ENCODE results near the gene COBLL1.

COBLL1 gene

DNA sequence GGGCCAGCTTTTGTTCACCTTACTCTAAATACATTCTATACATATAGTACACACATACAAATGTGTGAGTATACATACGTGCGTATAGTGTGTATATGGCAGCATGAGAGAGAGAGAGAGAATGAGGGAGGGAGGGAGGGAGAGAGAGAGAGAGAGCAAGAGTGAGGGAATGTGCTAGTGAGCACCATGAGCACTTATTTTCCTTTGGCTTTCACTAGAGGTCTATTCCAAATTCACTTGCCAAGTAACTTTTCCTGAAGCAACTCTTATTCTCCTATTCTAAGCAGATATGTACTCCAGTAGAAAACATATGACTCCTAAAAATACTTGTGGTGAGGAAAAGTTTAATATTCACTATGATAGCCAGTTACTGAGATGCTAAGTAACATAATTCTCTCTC, 85.7 kb downstream of the COBLL1 start:
- DNase-seq, result no peak

DNA sequence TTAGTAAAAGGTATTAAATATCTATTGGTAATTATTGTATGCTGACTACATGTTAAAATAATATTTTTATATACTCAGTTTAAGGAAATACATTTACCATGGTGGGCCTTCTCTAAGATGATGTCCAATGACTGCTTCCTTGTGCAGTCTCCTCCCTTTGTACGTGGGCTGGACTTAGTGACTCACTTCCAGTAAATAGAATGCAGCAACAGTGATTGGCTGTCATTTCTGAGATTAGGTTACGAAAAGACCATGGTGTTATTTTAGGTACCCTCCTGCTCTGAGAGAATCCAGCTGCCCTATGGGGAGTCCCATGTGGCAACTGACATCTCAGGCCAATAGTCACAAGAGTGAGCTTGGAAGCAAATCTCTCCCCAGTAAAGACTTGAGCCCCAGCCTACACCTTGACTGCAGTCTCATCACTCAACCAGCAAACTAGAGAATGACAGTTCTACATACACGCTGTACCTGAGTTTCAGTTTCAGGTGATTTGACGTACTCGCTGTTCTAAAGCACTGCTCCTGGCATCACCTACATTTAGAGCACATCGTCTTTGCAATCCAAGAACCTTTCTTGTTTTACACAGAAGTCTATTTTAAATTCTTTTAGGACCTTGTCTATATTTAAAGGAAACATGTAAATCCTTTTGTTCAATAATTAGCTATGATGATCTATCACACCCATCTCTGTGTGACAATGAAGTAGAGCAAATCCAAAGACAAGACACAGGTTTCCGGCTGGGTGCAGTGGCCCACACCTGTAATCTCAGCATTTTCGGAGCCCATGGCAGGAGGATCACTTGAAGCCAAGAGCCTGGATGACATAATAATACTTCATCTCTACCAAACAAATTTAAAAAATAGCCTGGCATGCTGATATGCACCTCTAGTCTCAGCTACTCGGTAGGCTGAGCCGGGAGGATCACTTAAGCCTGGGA, 87.2 kb downstream of the COBLL1 start:
- DNase-seq, result no peak

DNA sequence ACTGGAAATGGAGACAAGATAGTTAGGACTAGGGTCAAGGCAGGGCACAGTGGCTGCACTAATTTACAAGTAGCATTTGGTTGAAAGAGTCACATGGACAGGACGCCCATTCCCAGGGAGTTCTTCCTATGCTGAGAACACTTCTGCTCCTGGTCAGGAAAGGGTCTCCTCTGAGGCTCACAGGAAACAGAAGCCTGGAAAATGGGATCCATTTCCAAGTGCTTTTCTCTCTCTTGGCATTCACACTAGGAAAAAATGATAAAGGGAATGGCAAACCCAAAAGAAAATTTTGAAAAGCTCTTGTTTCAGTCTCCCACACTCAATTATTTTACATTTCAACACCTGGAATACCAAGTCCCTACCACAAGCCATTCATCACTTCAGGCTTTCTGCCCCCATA, 88.7 kb downstream of the COBLL1 start:
- no peak for DNase-seq

- DNase-seq, result no peak
Measured at GRCh38 chr2:164747783-164748433, 93.7 kb downstream of the COBLL1 start.

DNA sequence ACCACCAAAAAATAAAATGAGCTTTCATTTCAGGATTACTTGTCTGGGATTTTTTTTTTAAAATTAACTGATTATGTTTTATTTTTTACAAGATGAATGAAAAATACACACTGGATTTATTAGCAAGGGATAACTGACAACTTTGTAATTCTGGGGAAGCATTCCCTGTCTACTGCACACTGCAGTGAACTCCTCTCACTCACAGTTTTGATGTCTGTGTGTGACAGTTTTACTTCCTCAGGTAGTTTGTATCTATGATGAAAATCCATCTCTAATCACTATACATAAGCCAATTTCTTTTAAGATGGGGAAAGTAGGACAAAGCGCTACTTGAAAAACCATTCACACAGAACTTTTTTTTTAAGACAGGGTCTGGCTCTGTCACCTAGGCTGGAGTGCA, 94.5 kb downstream of the COBLL1 start:
- DNase-seq, result no peak

GRCh38 chr2:164746713-164747112, 94.9 kb downstream of the COBLL1 start:
- DNase-seq, result no peak

DNA sequence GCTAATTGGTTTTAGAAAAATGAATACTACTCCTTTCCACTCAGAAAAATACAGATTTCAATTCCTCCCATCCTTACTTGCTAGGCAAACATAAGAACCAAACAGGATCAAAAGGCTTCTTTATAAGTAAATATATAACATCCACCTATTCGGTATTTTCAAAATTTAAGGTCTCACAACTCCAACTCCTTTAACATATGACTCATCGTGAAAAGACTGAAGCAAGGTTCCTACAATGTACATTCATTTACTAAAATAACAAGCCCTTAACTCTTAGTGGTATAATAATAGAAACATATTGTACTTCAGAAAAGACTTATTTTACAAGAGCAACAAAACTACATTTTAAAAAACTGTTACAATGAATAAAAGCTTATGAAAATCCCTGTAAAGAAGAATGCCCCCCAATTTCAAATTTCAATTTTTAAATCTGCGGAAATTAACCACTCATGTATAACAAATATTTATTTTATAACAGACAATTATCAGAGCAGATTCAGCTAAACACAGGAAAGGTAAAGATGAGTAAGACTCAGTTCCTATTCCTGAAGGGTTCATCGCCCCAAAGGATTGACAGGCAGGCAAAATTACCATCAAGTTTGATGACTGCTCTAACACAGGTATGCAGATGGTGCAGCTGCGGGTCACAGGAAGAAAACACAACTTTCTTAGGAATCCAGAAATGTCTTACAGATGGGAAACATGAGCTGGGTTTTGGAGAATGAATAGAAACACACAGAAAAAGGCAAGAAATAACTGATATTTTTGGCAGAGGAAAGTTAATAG, 96.4 kb downstream of the COBLL1 start:
- DNase-seq, result no peak

DNA sequence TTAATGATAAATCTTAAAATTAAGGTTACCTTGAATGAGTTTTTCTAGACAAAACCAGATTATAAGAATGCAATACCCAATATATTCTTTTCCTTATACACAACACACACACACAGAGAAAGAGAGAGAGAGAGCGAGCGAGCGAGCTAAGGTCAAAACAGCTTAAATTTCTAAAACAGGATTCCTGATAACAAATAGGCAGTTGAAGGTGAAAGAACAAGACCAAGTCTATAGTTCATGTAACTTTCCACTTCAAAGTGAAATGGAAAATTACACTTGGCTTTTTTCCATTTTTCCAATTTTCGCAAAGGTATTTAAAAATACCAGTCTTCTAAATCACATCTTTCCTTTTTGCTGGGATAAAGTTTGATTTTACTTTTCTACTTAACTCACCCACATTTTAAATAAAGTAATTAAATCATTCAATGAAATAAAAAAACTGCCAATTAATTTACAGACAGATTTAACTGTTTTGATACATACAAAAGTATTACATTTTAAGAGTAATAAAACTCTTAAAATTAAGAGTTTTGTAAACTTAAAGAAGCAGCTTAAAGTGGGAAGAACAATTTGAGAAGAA, 98.8 kb downstream of the COBLL1 start:
- no peak for DNase-seq

DNA sequence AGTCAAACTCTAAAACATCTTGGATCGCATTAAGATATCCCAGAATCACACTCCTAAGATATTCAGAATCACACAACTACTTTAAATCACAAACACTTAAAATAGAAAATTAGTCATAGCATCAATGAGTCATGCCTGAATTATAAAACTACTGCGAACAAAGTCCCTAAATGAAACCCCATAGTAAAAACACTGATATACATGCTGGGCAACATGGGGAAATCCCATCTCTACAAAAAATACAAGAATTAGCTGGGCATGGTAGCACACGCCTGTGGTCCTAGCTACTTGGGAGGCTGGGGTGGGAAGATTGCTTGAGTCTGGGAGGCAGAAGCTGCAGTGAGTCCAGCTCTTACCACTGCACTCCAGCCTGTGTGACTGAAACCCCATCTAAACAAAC, 101.7 kb downstream of the COBLL1 start:
- no peak for DNase-seq

DNA sequence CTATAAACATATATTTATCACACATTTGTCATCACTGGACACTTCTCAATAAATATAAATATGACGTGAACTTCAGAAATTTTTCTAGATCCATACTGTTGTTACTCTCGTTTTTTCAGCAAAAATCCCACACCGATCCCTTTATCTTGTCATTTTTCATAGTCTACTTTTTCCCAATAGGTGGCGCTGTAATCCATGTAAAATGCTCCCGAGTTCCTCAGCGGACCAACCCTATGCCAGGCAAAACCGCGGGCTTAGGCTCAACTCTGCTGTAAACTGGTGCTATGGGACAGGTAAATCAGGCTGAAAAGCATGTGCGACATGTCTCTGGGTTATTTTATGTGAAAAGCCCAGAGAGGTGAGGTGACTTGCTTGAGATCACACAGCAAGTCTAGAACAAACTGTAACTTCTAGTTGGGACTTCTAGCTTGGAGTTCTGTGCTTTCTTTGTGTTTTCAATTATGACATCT, 104.0 kb downstream of the COBLL1 start:
- DNase-seq, result no peak

GRCh38 chr2:164735309-164735919, 106.2 kb downstream of the COBLL1 start:
- DNase-seq, result no peak

- no peak for DNase-seq
Measured at GRCh38 chr2:164734196-164734595, 107.4 kb downstream of the COBLL1 start.

DNA sequence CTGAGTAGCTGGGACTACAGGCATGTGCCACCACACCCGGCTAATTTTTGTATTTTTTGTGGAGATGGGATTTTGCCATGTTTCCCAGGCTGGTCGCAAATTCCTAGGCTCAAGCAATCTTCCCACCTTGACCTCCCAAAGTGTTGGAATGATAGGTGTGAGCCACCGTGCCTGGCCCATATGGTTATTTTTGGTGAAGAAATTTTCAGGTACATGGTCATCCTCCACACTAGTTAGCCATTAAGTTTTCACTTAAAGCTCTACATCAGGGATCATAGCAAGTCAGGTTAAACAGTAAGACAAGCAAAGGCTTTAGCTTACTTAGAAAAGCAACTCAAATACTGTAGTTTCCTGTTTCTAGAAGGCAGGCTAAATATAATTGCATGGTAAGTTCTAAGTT, 116.1 kb downstream of the COBLL1 start:
- DNase-seq, result no peak

DNA sequence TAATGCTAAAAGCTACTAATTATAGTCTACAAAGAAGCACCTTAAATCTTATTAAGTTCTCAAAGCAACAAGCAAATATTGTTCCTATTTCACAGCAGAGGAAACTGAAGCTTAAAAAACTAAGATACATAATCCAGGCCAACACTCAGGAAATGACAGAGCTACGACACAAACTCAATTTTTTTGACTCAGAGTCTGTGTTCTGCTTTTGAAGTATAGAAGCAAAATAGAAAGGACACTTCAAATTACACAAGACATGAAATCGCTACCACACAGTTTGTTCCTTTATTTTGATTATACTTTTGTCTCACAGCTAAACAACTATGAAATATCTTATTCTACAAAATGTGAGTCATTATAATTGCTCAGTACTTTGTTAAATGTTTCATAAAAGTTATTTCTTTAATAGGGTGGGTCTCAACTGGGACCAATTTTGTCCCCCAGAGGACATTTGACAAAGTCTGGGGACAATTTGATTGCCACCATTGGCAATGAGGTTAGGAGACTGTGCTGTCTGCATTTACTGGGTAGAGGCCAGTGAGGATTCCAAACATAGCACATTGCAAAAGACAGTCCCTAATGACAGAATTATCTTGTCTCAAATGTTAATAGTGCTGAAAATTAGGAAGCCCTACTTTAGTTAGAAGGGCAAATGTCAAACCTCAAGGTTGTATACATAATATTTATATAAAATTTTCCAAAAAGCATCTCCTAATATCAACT, 118.8 kb downstream of the COBLL1 start:
- no peak for DNase-seq

- DNase-seq, result no peak
Measured at GRCh38 chr2:164721430-164721829, 120.2 kb downstream of the COBLL1 start.

DNA sequence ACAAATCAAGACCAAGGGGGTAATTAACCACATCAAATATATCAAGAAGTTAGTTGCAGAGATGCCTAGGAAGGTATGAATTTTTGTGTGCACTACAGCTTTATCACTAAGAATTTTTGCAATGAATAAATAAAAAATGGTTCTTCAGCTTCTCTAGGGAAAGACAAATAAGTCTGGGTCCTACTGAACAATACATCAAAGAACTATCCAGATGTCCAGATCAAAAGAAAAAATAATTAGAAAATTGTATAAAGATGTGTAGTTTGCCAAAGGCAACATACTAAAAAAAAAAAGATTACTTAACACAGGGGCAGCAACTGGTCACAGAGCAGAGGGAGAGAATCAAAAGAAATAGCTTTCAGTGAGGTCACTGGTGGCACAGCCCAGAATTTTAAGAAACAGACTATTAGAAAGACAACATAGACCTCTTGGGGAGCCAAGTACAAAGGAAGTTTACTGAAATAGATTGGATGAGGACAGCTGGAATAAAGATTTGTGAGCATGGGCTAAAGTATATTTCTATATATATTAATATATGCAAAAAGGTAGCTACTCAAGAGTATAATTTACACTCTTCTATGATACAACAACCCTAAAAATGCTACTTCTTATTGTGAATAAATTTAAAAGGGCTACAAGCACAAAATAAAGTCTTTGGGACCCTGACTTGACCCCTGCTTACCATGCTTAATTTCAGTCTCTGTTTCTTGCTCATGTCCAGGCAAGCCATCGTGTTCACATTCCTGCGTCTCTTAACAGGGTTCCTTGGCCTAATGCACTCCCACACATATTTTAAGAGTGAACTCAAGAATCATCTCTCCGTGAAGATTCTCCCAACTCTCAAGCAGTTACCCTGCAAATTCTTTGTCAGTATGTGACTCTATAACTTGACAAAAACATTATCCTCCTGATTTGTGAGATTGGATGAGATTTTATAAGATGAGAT, 121.4 kb downstream of the COBLL1 start:
- DNase-seq, result no peak

DNA sequence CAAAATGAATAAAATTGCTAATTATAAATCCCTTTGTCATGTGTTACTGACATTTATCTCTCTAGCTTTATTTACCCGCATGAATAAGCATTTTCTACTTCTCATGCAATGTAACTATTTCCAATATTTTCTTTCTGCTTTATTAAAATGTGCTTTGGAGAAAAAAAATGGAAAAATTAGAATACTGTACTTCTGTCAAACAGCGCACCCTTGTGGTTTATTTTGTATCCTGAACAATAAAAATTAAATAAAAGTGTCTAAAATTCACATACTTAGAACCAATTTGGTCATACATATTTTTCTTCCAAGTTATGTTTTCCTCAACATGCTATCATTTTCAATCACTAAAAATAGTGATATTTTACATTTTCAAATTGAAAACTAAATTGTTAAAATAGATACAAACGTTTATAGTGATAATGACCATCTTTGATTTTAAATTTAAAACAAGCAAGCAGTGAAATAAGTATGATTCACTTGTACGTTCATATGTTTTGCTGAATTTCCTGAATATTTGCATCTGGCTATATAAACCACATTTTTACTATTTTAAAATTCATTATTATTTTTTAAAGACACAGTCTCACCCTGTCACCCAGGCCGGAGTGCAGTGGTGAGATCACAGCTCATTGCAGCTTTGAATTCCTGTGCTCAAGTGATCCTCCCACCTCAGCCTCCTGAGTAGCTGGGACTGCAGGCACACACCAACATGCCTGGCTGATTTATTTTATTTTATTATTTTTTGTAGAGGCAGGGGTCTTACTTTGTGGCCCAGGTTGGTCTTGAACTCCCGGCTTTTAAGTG, 124.4 kb downstream of the COBLL1 start:
- no peak for DNase-seq

DNA sequence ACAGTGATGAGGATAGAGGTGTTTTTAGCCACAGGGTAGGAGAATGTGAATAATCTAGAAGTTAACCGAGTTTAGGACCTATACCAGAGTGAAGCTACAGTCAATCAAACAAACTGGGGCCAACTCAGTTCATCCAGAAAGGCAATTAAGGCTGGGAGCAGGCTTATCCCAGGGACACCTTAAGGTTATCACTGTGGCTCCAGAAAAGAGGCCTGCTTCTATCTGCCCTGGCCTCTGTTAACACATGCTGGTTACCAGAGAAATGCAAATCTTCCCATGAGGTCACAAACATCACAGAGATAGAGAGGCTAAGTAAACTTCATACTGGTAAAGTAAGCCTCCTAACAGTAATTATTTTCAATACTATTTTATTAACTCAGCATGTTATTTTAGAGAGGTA, 127.2 kb downstream of the COBLL1 start:
- DNase-seq, result no peak

GRCh38 chr2:164711766-164712138, 129.9 kb downstream of the COBLL1 start:
- DNase-seq, result no peak

Measured in activated CD4-positive, CD25-positive, alpha-beta regulatory T cell (primary cell).